ENCODE results near the gene SNCA.

SNCA gene

GRCh38 chr4:89836897-89837384 lies at the start of gene SNCA:
Gene SNCA (minus strand): TSS chr4:89837161. CDS start chr4:89835667, 1,494 bp downstream.
- peak; percentile 45 for DNase-seq

DNA sequence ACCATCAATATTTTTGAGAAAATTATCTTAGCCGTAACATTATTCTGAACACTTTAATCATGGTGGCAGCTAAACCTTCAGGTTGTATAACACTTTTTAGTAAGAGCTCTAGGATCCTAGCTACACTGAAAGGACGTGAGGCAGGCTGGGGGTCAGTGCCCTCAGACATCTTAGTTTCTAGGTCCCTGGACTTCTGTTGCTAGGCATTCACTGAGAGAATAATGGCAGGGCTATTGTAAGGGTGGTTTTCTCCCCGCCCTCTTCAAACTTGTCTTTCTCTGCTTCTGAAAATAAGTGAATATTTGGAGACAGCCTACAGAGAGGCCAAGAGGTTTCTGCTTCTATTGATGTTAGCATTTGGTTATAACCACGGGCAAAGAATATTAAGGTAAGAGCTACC lies 42.3 kb upstream of the SNCA start:
- DNase-seq: no peak

- DNase-seq: no peak
Observed at GRCh38 chr4:89878611-89879010, 41.6 kb upstream of the SNCA start.

DNA sequence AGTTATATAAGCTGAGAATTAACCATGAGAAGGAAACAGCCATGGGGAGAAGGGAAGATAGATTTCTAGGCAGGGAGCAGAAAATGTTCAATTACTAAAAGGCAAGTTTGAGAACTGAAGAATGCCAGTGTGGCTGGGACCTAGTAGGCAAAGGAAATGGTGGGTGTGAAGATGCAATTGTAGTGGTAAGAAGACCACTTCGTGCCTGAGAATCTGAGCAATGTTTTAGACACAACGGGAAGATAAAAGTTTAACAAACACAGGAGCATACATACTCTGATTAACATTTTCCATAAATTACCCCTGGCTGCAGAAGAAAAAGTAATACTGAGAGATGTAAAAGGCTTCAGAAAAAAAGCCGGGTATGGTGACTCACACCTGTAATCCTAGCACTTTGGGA lies 39.6 kb upstream of the SNCA start:
- DNase-seq: no peak

GRCh38 chr4:89871211-89871610 lies 34.2 kb upstream of the SNCA start:
- no peak for DNase-seq

DNA sequence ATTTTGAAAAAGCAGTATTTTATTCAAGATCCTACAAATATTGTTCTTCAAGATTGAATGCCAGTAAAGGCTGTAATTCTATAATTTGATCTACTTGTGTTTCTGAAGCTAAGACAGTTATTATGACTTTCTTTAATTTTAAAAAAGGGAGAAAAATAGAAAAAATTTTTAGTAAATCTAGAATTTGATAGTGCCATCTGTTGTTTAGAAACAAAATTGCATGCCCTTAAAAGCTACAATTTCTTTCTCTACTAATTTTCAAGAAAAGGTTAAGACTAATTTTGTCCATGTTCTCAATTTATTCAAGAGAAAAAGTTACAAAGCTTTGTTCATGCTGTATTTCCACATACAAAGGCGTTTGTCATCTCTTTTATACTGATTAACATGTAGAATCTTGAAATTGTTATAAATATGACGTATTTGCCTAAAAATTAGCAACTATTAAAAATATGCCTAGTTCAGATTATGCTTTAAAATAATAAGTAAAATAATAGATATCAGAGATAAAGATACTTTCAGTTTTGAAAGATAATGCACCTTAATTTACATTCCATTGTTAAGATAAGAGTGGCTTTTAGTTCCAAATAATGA lies 32.1 kb upstream of the SNCA start:
- DNase-seq: no peak

DNA sequence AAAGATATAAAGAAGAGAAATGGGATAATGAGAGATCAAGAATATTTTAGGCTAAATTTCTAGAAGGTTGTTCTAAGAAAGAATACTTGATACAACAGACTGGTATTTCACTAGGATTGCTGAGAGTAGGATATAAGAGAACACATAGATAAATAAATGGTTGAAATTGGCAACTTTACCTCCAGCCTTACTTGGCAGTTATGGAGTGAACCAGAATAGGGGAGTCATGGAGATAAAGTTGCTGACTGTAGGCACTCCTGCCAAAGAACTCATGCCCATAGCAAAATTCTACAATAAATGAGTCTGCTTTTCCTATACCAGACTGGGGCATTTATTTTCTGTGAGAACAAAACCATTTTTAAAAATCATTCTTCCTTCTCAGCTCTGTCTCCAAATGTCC lies 31.3 kb upstream of the SNCA start:
- DNase-seq: no peak

DNA sequence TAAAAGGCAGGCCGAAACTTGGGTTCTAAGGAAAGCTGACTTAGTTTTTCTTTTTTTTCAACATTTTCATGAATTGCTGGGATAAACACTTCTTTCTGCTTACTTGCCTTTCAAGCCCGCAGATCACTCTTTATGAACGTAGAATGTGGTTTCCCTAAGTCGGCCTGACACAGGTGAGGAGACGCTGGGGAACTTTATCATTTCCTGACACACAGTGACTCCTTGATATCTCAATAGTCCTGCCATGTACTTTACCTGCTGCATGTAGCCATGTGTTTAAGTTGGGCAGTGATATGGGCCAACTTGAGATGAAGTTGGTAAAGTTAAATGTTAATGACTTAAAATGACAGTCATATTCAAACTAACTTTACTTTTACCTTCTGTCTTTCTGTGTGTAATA lies 26.6 kb upstream of the SNCA start:
- DNase-seq: no peak

DNA sequence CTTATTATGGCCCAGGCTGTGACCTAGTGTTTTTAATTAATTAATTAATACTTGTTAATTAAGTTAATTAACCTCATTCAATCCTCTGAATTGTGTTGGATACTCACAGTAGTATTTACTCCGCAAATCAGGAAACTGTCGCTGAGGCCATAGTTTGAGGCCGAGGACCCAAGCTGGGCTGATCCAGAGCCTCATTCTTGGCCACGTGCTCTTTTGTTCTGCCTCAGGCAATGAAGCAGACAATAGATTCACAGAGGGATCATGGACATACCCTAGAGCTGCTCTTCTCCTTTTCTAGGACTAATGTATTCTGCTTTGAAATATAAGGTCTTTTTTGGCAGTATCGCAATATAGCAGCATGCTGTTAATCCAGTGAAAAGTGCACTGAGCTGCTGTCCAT lies 24.0 kb upstream of the SNCA start:
- DNase-seq: no peak

GRCh38 chr4:89855236-89855635 lies 18.3 kb upstream of the SNCA start:
- no peak for DNase-seq

GRCh38 chr4:89847571-89848325 lies 10.8 kb upstream of the SNCA start:
- no peak for DNase-seq

DNA sequence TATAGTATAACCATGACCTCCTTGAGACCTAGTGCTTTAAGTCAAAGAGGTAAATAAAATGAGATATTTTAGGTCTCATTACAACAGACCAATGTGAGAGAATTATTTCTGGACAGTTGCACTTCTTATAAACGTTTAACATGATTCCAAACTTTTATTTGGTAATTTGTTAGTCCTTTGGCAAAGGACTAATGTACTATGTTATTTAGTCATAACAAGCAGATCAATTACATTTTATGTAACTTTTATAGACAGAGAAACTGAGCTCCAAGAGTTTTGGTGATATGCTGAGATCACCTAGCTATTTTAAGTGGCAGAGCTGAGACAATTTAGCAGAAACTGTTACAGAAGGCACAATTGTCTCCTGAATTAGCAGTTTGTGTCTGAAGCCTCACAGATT lies 2.6 kb upstream of the SNCA start:
- DNase-seq: no peak

DNA sequence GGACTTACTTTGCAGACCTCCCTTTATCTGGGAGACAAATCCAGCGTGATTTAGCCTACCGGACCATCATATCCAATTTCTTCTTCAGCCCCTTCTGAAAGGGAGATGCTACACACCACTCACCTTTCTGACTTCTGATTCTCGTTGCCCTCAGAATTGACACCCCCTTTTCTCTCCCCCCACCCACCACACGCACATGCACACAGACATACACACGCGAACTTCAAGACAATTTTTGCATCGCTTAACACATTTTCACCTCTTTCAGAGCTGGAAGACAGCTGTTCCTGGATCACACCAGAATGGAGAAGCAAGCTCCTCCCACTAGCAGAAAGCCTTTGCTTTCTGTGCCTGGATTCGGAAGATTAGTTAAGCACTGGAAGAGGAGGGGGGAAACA lies 1.0 kb upstream of the SNCA start:
- DNase-seq: no peak

GRCh38 chr4:89837385-89837992 lies 528 bp upstream of the SNCA start:
- peak; percentile 17 for DNase-seq

GRCh38 chr4:89836031-89836745 lies 773 bp downstream of the SNCA start:
- no peak for DNase-seq

GRCh38 chr4:89835413-89835812 lies 1.5 kb downstream of the SNCA start:
- DNase-seq: no peak

GRCh38 chr4:89834486-89835209 lies 2.3 kb downstream of the SNCA start:
- DNase-seq: no peak

DNA sequence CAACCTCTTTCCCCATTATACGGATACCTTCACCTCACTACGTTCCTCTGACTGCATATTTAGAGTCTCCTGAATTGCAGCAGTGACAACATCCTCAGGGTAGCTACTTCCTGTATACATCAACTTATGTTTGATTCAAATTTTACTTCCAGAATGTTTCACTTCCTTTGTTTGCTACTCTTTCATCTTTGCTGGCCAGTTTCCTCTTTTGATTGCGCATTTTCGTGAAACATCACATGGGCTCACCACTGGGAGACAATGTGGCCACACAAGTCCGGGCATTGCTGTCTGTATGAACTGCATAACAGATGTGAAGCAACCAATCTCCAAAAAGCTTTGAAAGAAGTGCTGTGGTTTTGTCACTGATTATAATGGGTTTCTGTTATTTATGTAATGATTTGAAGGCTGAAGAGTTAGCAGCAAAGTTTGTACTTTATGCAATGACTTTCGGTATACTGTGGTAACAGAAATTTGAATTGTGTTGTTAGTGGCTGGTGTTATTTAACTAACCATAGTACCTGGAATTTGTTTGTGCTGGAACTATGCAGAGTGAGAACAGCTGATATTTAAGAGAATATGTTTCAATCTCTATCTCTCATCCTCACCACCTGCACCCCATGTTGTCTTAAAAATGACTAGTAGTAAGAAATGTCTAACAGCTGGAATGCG lies 7.4 kb downstream of the SNCA start:
- DNase-seq: no peak

DNA sequence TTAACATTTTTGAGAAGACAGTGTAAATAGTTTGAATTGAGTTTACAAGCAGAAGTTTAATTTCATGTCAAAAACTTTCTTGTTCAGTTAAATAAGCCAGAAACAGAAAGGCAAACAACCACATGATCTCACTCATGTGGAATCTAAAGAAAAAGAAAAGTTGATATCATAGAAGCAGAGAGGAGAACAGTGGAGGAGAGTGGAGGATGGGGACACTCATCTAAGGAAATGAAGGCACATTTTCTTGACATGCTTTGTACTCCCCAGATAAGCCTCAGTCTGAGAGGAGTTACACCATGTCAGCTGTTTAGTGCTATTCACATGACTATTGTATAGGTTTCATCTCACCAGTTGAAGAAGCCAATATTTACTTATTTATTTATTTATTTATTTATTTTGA lies 13.5 kb downstream of the SNCA start:
- no peak for DNase-seq

DNA sequence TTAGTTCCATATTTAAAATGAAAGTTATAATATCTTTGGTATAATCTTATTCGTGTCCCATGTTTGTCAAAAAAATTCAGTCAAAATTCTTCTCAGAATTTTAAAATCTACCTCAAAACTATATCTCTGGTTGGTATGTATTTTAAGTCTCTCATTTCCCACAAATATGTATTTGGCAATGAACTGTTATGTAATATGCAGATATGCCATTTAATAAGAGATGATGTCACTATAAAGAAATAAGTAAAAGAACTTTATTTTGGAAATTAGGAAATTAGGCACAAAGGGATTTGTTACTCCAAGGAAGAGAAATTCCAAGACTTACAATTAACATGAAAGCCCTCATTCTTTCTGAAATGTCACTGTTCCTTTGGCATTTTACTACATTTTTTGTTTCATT lies 15.3 kb downstream of the SNCA start:
- no peak for DNase-seq

GRCh38 chr4:89820010-89820409 lies 17.0 kb downstream of the SNCA start:
- DNase-seq: no peak

DNA sequence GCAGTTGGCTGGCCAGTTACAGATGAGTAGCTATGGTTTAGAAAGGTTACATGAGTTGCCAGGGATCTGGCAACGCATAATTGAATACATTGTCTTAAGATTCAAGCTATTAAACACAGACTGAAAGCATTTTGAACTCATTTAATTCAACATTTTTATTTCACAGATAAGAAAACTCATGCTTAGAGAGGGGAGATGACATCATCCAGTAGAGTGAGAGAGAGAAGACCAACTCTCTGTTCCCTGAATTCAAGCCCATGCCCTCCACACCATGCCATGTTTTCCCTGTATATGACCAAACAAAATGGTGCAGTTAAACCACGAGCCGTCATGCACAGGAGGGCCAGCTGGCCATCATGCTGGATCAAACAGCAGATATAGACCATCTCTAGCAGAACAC lies 22.6 kb downstream of the SNCA start:
- DNase-seq: no peak

Measured in activated naive CD4-positive, alpha-beta T cell treated with anti-CD3 and anti-CD28 coated beads, Interleukin-2, amount 50 U/mL, for 16 hours (primary cell).